MM.1S (cell line): ENCODE data around the gene CHURC1.

Source experiments
- DNase-seq: peaks from one replicate; pipeline ENCODE4 v3.0.0-alpha.2; 2015
- H2AFZ ChIP-seq: fragments of 300-600 bp; sonication (generic); 2 replicates; pipeline ENCODE4 v1.6.0; 2016; ENCODE audit warnings: antibody characterized with exemption, low read length
- H3F3A ChIP-seq: fragments of 300-600 bp; sonication (generic); 2 replicates; pipeline ENCODE4 v1.6.1; 2016; ENCODE audit warnings: mild to moderate bottlenecking, antibody characterized with exemption, low read length, moderate library complexity, mixed read lengths; ENCODE audit not compliant: insufficient read depth
- H3K27ac ChIP-seq: fragments of 300-600 bp; sonication (generic); 2 replicates; pipeline ENCODE4 v1.5.1; 2016; ENCODE audit warnings: mild to moderate bottlenecking, low read length
- H3K27me3 ChIP-seq: fragments of 300-600 bp; sonication (generic); replicated peaks from 2 replicates; pipeline ENCODE4 v1.6.0; 2016; ENCODE audit warnings: low read length; ENCODE audit not compliant: insufficient read depth
- H3K36me3 ChIP-seq: fragments of 300-600 bp; sonication (generic); replicated peaks from 2 replicates; pipeline ENCODE4 v1.6.1; 2016; ENCODE audit warnings: mild to moderate bottlenecking, low read length, mixed read lengths; ENCODE audit not compliant: insufficient read depth
- H3K4me1 ChIP-seq: fragments of 300-600 bp; sonication (generic); 2 replicates; pipeline ENCODE4 v1.6.1; 2016; ENCODE audit warnings: low read length, mixed read lengths
- H3K4me2 ChIP-seq: fragments of 300-600 bp; sonication (generic); 2 replicates; pipeline ENCODE4 v1.6.0; 2016; ENCODE audit warnings: low read depth, low read length
- H3K4me3 ChIP-seq: fragments of 300-600 bp; sonication (generic); 2 replicates; pipeline ENCODE4 v1.5.1; 2016; ENCODE audit warnings: low read length, mixed read lengths
- H3K79me2 ChIP-seq: fragments of 300-600 bp; sonication (generic); 2 replicates; pipeline ENCODE4 v1.6.1; 2016; ENCODE audit warnings: mixed run types, low read length, mixed read lengths
- H3K9ac ChIP-seq: fragments of 300-600 bp; sonication (generic); 2 replicates; pipeline ENCODE4 v1.6.1; 2016; ENCODE audit warnings: low read length, mixed read lengths
- H3K9me2 ChIP-seq: fragments of 300-600 bp; sonication (generic); replicated peaks from 2 replicates; pipeline ENCODE4 v1.6.1; 2016; ENCODE audit warnings: mild to moderate bottlenecking, low read length, mixed read lengths; ENCODE audit not compliant: insufficient read depth
- H3K9me3 ChIP-seq: fragments of 300-600 bp; sonication (generic); replicated peaks from 2 replicates; pipeline ENCODE4 v1.6.1; 2016; ENCODE audit warnings: mild to moderate bottlenecking, low read length, mixed read lengths; ENCODE audit not compliant: insufficient read depth
- H4K20me1 ChIP-seq: fragments of 300-600 bp; sonication (generic); 2 replicates; pipeline ENCODE4 v1.6.1; 2016; ENCODE audit warnings: mild to moderate bottlenecking, low read length, moderate library complexity, mixed read lengths; ENCODE audit not compliant: insufficient read depth
- EZH2 ChIP-seq: fragments of 300-600 bp; sonication (generic); optimal IDR thresholded peaks from 2 replicates; pipeline ENCODE3; 2017; ENCODE audit warnings: low read depth, mild to moderate bottlenecking, antibody characterized with exemption, low read length, mixed read lengths
- EZH2phosphoT487 ChIP-seq: fragments of 300-600 bp; sonication (generic); IDR thresholded peaks from 2 replicates; pipeline ENCODE4 v1.6.1; 2018; ENCODE audit warnings: antibody characterized with exemption, low read length
- TF ChIP-seq, protein P1 (sequence below): fragments of 300-600 bp; sonication (generic); IDR thresholded peaks from 2 replicates; pipeline ENCODE4 v1.5.1; 2016; ENCODE audit warnings: antibody characterized with exemption, low read length, mixed read lengths

CHURC1 gene

DNA sequence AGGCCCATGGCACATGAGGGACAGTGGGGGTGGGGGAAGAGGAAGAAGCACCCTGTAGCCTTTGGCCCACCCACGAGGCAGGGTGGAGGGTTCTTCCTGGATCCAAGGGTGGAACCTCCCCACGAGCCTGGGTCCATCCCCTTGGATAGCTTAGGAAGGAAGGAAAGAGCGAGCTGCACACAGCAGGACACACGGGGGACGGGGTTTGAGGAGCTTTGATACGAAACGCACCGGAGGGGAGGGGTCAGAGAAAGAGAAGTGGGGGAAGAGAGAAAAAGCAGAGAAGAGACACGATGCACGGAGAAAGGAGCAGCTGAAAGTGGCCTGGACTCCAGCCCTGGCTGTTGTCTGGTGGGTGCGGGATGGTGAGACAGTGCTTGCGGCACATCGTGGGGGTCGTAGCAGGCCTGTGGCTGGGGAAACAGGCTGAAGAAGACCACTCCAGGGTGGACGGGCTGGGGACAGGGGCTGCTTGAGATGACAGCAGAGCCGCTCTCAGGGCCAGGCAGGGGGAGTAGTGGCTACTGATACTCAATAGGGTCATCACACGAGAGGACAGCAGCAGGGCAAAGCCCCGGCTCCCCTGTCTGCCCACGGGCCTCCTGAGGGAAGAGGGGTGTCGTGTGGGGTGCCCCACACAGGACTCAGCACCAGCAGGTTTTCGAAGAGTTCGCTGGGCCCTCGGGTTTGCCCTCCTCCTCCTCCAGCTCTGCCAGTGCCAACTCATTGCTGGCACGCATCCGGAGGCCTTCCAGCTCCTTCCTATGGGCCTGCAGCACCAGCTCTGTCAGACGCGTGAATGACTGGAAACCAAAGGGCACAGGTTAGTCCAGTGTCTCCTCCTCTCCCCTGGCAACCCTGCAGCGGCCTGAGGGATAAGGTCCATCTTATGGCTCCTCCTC is 33.7 kb downstream of the CHURC1 start:
- H3K27ac ChIP-seq: no peak overlapping the region
- H3F3A ChIP-seq: no peaks in the 10 kb centered on the region
- no peak overlapping the region for H3K4me3 ChIP-seq
- TF ChIP-seq EZH2phosphoT487: no peak
- TF ChIP-seq EZH2: no peak
- no peaks in the 10 kb centered on the region for H4K20me1 ChIP-seq
- no peak overlapping the region for H2AFZ ChIP-seq
- H3K4me2 ChIP-seq: no peak overlapping the region
- H3K9ac ChIP-seq: no peak overlapping the region
- H3K9me2 ChIP-seq: no peaks in the 10 kb centered on the region
- no peaks in the 10 kb centered on the region for H3K79me2 ChIP-seq
- H3K9me3 ChIP-seq: no peaks in the 10 kb centered on the region
- no peaks in the 10 kb centered on the region for H3K4me1 ChIP-seq
- no peaks in the 10 kb centered on the region for H3K36me3 ChIP-seq
- H3K27me3 ChIP-seq: no peaks in the 10 kb centered on the region
- no peak for DNase-seq

DNA sequence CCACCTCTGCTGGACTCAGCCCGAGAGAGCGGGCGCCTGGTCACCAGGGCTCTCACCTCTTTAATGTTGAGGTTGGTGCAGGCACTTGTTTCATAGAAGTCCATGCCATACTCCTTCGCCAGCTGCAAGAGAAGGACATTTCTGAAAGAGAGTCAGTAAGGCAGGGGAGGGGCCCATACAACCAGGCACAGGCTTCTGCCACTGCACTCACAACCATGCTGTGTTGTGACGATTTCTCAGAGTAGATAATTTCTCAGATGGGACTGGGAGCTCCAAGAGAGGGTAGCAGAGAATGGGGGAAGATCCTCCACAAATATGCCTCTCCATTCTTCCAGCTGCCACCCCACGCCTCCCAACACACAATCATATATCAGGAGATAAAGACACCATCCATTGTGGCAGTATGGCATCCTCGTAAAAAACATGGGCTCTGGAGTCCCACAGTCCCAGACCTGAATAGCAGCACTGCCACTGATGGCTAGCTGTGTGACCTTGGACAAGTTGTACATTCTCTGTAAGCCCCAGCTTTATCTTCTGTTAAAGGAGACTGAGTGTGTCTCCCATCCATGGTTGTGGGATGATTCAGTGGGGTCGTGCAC is 34.5 kb downstream of the CHURC1 start:
- H3K9ac ChIP-seq: no peak overlapping the region
- H3K36me3 ChIP-seq: no peaks in the 10 kb centered on the region

GRCh38 chr14:64950889-64951288 is 36.6 kb downstream of the CHURC1 start:
- Histone ChIP-seq H3K79me2 (no peaks in the 10 kb centered on the region), H4K20me1 (no peaks in the 10 kb centered on the region), H3K27ac (no peak overlapping the region), H3K4me3 (no peak overlapping the region), H3K27me3 (no peaks in the 10 kb centered on the region), H3K4me2 (no peak overlapping the region), H3K9me3 (no peaks in the 10 kb centered on the region), H2AFZ (no peak overlapping the region), H3K9ac (no peak overlapping the region), H3K36me3 (no peaks in the 10 kb centered on the region), H3K9me2 (no peaks in the 10 kb centered on the region), H3F3A (no peaks in the 10 kb centered on the region), H3K4me1 (no peaks in the 10 kb centered on the region)
- no peak for TF ChIP-seq EZH2
- TF ChIP-seq, protein P1, sequence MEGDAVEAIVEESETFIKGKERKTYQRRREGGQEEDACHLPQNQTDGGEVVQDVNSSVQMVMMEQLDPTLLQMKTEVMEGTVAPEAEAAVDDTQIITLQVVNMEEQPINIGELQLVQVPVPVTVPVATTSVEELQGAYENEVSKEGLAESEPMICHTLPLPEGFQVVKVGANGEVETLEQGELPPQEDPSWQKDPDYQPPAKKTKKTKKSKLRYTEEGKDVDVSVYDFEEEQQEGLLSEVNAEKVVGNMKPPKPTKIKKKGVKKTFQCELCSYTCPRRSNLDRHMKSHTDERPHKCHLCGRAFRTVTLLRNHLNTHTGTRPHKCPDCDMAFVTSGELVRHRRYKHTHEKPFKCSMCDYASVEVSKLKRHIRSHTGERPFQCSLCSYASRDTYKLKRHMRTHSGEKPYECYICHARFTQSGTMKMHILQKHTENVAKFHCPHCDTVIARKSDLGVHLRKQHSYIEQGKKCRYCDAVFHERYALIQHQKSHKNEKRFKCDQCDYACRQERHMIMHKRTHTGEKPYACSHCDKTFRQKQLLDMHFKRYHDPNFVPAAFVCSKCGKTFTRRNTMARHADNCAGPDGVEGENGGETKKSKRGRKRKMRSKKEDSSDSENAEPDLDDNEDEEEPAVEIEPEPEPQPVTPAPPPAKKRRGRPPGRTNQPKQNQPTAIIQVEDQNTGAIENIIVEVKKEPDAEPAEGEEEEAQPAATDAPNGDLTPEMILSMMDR: no peak
- TF ChIP-seq EZH2phosphoT487: no peak
- no peak for DNase-seq

More for the DNA sequence above, 34.5 kb downstream of the CHURC1 start:
- H3K4me2 ChIP-seq: no peak overlapping the region
- no peaks in the 10 kb centered on the region for H4K20me1 ChIP-seq
- no peak for DNase-seq
- no peaks in the 10 kb centered on the region for H3K79me2 ChIP-seq
- H3K9me2 ChIP-seq: no peaks in the 10 kb centered on the region
- TF ChIP-seq, protein P1: no peak
- no peak for TF ChIP-seq EZH2
- no peak for TF ChIP-seq EZH2phosphoT487
- H2AFZ ChIP-seq: no peak overlapping the region
- H3K4me3 ChIP-seq: no peak overlapping the region
- no peaks in the 10 kb centered on the region for H3K9me3 ChIP-seq
- no peaks in the 10 kb centered on the region for H3K4me1 ChIP-seq
- H3K27ac ChIP-seq: no peak overlapping the region
- no peaks in the 10 kb centered on the region for H3F3A ChIP-seq
- H3K27me3 ChIP-seq: no peaks in the 10 kb centered on the region

DNA sequence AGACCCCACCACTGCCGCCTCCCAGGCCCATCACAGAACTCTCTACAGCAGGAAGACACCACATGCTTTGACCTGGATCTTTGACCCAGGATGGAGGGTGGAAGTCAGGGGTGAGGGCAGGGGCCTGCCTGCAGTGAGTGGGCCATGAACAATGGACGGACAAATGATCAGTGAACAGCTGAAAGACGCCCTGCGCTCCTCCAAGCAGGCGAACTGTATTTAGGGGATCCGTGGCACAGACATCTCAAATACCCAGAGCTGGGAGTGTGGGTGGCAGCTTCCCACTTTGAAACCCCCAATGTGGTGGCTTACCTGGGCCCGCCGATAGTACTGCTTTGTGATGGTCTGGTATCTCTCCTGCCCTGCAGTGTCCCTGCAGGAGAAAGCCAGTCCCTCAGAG is 37.0 kb downstream of the CHURC1 start:
- Histone ChIP-seq H2AFZ (no peak overlapping the region), H3K79me2 (no peaks in the 10 kb centered on the region), H3K9me3 (no peaks in the 10 kb centered on the region), H3K4me3 (no peak overlapping the region), H3K4me1 (no peaks in the 10 kb centered on the region), H3K27ac (no peak overlapping the region), H4K20me1 (no peaks in the 10 kb centered on the region), H3K4me2 (no peak overlapping the region), H3F3A (no peaks in the 10 kb centered on the region), H3K27me3 (no peaks in the 10 kb centered on the region), H3K9me2 (no peaks in the 10 kb centered on the region), H3K36me3 (no peaks in the 10 kb centered on the region), H3K9ac (no peak overlapping the region)
- TF ChIP-seq, protein P1: no peak
- no peak for TF ChIP-seq EZH2
- no peak for DNase-seq
